PC-3 (cell line): ENCODE data around the gene RNASE9.

Experiments used
- CTCF ChIP-seq: fragments of 300-600 bp; sonication (generic); conservative IDR thresholded peaks from 2 replicates; pipeline ENCODE4 v1.5.1; 2017; ENCODE audit warnings: antibody characterized with exemption, low read depth, mild to moderate bottlenecking, low read length
- EZH2 ChIP-seq: fragments of 300-600 bp; sonication (generic); IDR thresholded peaks from one replicate; pipeline ENCODE4 v1.6.1; 2017; ENCODE audit warnings: antibody characterized with exemption, mild to moderate bottlenecking, low read length; ENCODE audit not compliant: unreplicated experiment
- EZH2phosphoT487 ChIP-seq: fragments of 300-600 bp; sonication (generic); IDR thresholded peaks from 2 replicates; pipeline ENCODE4 v1.6.1; 2018; ENCODE audit warnings: mild to moderate bottlenecking, antibody characterized with exemption, low read length, borderline replicate concordance

DNA sequence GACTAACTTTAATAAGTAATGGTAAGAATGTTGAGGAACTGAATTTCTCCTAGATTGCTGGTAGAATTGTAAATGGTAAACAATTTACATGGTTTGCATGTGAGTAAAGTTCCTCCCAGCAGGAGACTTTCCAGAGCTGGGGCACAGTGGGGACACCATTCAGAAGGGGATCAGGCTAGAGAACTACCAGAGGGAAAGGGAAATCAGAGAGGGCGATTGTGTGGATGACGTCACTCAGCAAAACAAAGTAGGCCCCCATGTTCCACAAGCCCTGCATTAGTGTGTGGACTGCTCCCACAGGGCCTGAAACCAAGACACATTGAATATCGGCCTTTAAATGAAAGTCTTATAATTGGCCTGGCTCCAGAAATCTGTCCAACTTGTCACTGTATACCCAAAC lies 17.5 kb upstream of the RNASE9 start:
- TF ChIP-seq CTCF (no peak), EZH2 (no peak), EZH2phosphoT487 (no peak)
